Activated naive CD8-positive, alpha-beta T cell treated with anti-CD3 and anti-CD28 coated beads, Interleukin-2, amount 10 ng/mL, durations not matched to agents 7 days and 5 days (primary cell): ENCODE data around the gene TDP2. TPM values are rescaled to one million over a fixed set of nuclear protein-coding genes. Genes with fewer than 3 reads are reported as not detected.
"Not testable (repeated sequence)": the region's sequence is repeated elsewhere in the genome, so short reads cannot be mapped to it uniquely, and the experiment has no call there.

Experiments
- ATAC-seq: fragments of 150-1000 bp; cut with Tn5 transposase; one replicate; pipeline ENCODE4 v1.10.0; 2021; ENCODE audit warnings: low read depth, moderate library complexity
- POLR2A ChIA-PET: fragments of 350-600 bp; sonication (Branson Sonifier 250); formaldehyde crosslinking; loops from one replicate; lab custom pipeline; 2021; ENCODE audit warnings: antibody characterized with exemption; lab: Charles Lee
- DNase-seq: peaks from one replicate; pipeline ENCODE4 v3.0.0; 2021
- H3K27ac Mint-ChIP-seq: one replicate; pipeline ENCODE4 v1.8.0; 2022; ENCODE audit warnings: mild to moderate bottlenecking, mixed read lengths
- H3K27me3 Mint-ChIP-seq: one replicate; pipeline ENCODE4 v1.8.0; 2022; ENCODE audit warnings: mild to moderate bottlenecking, moderate library complexity, mixed read lengths
- H3K36me3 Mint-ChIP-seq: one replicate; pipeline ENCODE4 v1.8.0; 2021; ENCODE audit warnings: mild to moderate bottlenecking, mixed read lengths
- H3K4me1 Mint-ChIP-seq: one replicate; pipeline ENCODE4 v1.8.0; 2021; ENCODE audit warnings: mixed read lengths
- H3K4me3 Mint-ChIP-seq: one replicate; pipeline ENCODE4 v1.8.0; 2022; ENCODE audit warnings: mild to moderate bottlenecking, moderate library complexity, mixed read lengths
- H3K9me3 Mint-ChIP-seq: one replicate; pipeline ENCODE4 v1.8.0; 2021; ENCODE audit warnings: mixed read lengths
- total RNA-seq, 2 experiments: library from RNA; stranded (reverse); gene quantifications; one replicate each; pipeline ENCODE4 v1.2.3, GENCODE V29; 2021

Gene TDP2, protein sequence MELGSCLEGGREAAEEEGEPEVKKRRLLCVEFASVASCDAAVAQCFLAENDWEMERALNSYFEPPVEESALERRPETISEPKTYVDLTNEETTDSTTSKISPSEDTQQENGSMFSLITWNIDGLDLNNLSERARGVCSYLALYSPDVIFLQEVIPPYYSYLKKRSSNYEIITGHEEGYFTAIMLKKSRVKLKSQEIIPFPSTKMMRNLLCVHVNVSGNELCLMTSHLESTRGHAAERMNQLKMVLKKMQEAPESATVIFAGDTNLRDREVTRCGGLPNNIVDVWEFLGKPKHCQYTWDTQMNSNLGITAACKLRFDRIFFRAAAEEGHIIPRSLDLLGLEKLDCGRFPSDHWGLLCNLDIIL
- 10 to 100 TPM; 48.9 to 54.5 TPM for total RNA-seq

DNA sequence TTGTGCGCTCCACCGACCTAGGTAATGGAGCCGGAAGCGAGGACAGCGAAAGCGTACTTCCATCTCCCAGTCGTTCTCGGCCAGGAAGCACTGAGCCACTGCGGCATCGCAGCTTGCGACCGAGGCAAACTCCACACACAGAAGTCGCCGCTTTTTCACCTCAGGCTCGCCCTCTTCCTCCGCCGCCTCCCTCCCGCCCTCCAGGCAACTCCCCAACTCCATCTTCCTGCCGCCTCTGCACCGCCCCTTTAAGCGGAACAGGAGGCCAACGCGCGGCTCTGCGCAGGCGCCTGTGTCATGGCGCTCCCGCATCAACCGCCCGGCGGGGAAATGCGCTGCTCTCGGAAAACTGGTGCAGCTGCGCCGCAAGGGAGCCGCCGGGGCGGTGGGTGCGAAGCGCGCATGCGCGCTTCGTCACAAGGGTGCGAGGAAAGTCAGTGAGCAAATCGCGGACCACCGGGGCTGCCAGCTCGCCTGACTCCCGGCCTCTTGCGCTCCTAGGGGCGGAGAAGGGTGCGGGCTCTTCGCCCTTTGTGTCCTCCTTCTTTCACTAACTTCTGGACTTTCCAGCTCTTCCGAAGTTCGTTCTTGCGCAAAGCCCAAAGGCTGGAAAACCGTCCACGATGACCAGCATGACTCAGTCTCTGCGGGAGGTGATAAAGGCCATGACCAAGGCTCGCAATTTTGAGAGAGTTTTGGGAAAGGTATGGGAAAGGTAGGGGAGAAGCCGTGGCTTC is at the start of gene TDP2, which contains the start of gene ACOT13:
TDP2 (minus strand) TSS at position 259 of the 737 bp plus-strand sequence; CDS start at position 222, 37 bp downstream.
ACOT13 (plus strand) TSS at position 437 of the 737 bp plus-strand sequence; CDS start at position 624, 187 bp downstream.
- Mint-ChIP-seq H3K9me3 (peaks cover 9% of the 10 kb centered on the region), H3K4me3 (peak within 1 kb of the TSS; percentile 97), H3K27me3 (no peaks in the 10 kb centered on the region), H3K4me1 (peaks cover 38% of the 10 kb centered on the region), H3K36me3 (peaks cover 38% of the 10 kb centered on the region), H3K27ac (peak within 1 kb of the TSS; percentile 97)
- ATAC-seq (peak; percentile 96), DNase-seq (peak; percentile 96)
- POLR2A ChIA-PET = interaction anchor here (0.6 to 3.1 kb wide), 12 partner anchors 12 to 173 kb away, joined by 3 to 18 read pairs (median 4); partner anchors contain the start of genes ALDH5A1, C6orf62, GMNN and KIAA0319

DNA sequence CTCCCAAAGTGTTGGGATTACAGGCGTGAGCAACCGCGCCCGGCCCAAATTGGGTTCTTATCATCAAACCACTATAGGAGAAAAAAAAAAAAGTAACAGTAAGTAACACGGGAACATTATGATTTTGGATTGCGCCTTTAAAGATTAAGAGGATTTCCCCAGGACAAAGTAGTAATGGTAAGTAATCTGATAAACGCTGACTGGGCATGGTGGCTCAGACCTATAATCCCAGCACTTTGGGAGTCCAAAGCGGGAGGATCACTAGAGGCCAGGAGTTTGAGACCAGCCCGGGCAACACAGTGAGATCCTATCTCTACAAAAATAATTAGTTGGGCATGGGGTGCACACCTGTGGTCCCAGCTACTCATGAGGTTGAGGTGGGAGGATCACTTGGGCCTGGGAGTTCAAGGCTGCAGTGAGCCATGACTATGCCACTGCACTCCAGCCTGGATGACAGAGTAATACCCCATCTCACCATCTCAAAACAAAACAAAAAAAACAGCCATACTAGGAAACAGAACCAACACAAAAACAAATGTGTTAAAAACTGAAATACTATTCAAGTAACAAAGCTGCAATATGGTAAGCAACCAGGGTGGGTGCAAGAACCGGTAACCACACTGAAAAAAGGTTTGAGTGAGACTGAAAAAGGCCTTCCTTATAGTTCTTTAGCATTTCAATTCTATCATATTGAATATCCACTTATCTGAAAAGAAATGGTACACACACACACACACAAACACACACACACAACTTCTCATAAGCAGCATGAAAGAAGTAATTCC is 44.0 kb upstream of the TDP2 start:
- no peaks in the 10 kb centered on the region for H3K27me3 Mint-ChIP-seq
- no peaks in the 10 kb centered on the region for H3K9me3 Mint-ChIP-seq
- POLR2A ChIA-PET = no interaction called here
- ATAC-seq (no peak), DNase-seq (no peak)
- peak overlapping the region; percentile 64 for H3K27ac Mint-ChIP-seq
- peaks cover 52% of the 10 kb centered on the region for H3K36me3 Mint-ChIP-seq
- peak overlapping the region; percentile 57 for H3K4me3 Mint-ChIP-seq
- H3K4me1 Mint-ChIP-seq = peaks cover 40% of the 10 kb centered on the region

DNA sequence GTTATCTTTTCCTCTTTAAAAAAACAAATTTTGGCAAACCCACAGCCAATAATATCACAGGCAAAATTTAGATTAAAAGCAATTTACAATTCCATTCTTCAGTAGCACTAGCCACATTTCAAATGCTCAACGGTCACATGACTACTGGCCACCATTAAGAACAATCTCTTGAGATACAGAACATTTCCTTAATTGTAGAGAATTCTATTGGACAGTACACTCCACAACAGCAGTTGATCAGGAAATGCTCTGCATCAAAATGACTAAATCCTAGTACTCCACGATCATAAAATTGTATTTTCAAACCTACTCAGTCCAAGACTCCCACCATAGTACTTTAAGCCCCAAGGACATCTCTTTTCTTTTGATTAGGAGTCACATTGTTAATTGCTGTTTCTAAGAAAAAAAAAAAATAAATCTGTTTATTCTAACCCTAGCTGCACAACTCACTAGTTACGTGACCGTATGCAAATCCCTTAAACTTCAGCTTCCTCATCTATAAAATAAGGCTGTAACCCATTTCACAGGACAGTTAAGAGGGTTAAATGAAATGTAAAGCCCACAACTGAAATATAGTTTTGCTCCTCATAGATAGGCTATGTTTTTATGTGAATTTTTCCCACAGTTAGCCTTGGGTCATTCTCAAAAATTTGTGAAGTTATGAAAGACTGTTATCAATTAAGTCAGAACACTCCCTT is 42.5 kb upstream of the TDP2 start:
- H3K27me3 Mint-ChIP-seq = no peaks in the 10 kb centered on the region
- no peak overlapping the region for H3K4me3 Mint-ChIP-seq
- ATAC-seq (no peak), DNase-seq (no peak)
- no peak overlapping the region for H3K27ac Mint-ChIP-seq
- H3K9me3 Mint-ChIP-seq = no peaks in the 10 kb centered on the region
- H3K36me3 Mint-ChIP-seq = peaks cover 48% of the 10 kb centered on the region
- H3K4me1 Mint-ChIP-seq = peaks cover 34% of the 10 kb centered on the region
- POLR2A ChIA-PET = interaction anchor here (1.0 kb wide), 1 partner anchor 10 kb away, joined by 4 read pairs; the partner anchor contains the start of gene C6orf62

DNA sequence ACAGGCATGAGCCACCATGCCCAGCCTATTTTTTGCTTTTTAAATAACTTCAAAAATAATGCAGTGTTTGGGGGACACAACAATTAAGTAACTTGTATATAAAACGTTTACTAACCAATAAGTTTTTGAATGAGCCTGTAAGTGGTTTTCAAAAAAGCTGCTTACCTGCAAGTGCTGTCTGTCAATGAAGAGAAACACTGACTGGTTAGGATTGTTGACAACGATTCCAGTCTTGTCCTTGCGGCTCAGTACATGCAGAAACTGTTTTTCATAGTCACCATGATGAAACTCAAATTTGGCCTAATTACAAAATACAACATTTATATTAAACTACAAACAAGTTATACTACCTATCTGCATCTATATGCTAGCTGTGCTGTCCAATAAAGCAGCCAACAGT is 41.9 kb upstream of the TDP2 start:
- Mint-ChIP-seq H3K9me3 (no peaks in the 10 kb centered on the region), H3K27me3 (no peaks in the 10 kb centered on the region), H3K36me3 (peaks cover 48% of the 10 kb centered on the region), H3K27ac (no peak overlapping the region), H3K4me3 (no peak overlapping the region), H3K4me1 (peaks cover 30% of the 10 kb centered on the region)
- DNase-seq = no peak
- POLR2A ChIA-PET = interaction anchor here (0.7 to 1.0 kb wide), 3 partner anchors 9 to 59 kb away, joined by 3 to 6 read pairs (median 4); partner anchors contain the start of gene C6orf62
- no peak for ATAC-seq

DNA sequence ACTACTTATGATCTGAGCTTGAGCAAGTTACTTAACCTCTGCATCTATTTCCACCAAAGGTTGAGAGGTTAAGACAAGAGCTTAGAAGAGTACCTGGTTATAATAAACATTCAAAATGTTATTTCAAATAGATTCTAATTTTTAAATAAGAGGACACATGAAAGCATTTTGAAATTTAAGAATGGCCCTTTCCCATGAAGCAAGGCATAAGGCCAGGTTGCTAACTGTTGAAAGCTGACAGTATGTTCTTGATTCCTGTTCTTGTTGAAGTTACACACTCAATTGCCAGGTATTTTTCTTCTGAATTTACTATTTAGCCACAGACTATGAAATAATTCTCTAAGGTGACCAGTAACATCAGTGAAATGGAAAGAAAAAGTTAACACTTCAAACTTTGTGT is 37.8 kb upstream of the TDP2 start:
- peaks cover 15% of the 10 kb centered on the region for H3K4me1 Mint-ChIP-seq
- H3K27me3 Mint-ChIP-seq = no peaks in the 10 kb centered on the region
- DNase-seq (no peak), ATAC-seq (no peak)
- POLR2A ChIA-PET = interaction anchor here (1.1 to 1.3 kb wide), 2 partner anchors 15 to 17 kb away, joined by 4 to 5 read pairs; partner anchors contain the start of gene C6orf62
- no peaks in the 10 kb centered on the region for H3K9me3 Mint-ChIP-seq
- H3K36me3 Mint-ChIP-seq = peaks cover 38% of the 10 kb centered on the region
- H3K27ac Mint-ChIP-seq = no peak overlapping the region
- H3K4me3 Mint-ChIP-seq = no peak overlapping the region

DNA sequence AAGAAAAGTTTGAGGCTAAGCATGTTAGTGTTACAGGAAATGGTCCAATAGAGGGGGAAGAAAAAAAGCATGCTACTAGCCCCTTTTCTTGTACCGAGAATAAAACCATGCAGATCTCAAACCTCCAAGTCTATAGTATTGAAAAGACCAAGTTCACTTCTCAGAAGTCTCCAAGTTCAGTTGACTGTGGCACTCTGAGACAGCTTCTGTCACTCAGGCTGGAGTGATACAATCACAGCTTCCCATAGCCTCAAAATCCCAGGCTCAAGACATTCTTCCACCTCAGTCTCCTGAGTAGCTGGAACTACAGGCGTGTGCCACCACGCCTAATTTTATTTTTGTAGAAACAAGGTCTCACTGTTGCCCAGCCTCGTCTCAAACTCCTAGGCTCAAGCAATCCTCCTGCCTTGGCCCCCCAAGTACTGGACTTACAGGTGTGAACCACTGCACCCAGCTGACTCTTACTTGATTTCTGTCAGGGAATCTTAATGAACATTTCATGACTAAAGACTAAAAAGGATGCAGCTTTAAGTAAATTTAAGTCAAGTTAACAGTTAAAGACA is 36.1 kb upstream of the TDP2 start:
- Mint-ChIP-seq H3K27me3 (no peaks in the 10 kb centered on the region), H3K4me3 (no peak overlapping the region), H3K4me1 (peaks cover 10% of the 10 kb centered on the region), H3K36me3 (peaks cover 37% of the 10 kb centered on the region), H3K9me3 (no peaks in the 10 kb centered on the region), H3K27ac (peak overlapping the region; percentile 10)
- DNase-seq (no peak), ATAC-seq (no peak)
- POLR2A ChIA-PET = interaction anchor here (0.6 to 1.4 kb wide), 2 partner anchors 10 to 1132 kb away, joined by 3 to 5 read pairs; no protein-coding TSS in a partner anchor

DNA sequence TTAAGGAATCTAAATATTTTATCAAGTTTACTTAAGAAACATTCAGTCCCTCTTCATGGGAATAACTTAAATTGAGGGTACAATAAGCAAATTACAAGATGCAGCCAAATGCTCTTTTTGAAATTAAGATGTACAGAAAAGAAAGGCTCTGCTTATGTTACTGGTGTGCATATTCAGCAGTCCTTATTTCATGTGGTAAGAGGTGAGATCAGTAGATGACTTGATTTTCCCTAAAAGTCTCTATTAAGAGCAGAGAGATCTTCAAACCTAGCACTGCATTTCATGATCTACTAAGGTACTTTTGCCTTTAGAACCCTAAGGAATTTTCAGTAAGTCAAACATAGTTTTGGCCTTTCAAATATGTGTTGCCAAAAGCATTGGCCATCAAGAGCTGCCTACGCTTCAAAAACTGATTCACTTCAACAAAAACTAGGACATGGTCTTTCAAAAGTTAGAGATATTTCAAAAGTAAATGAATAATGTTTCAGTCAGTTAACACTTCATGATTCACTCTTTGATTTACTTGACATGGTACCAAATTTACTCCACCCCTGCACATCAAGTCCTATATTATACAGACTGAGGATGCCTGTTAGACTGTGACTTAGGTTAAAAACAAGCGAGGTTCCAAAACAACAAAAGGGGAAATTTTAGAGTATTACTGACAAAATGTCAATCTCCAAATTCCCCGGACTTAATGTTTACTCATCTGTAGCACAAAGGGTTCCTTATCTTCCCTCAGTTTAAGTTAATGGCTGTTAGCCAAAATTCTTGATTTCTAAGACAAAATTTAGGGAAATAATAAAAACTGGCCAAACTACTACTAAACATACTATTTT is 33.0 kb upstream of the TDP2 start:
- POLR2A ChIA-PET = no interaction called here
- H3K27ac Mint-ChIP-seq = no peak overlapping the region
- H3K9me3 Mint-ChIP-seq = no peaks in the 10 kb centered on the region
- no peaks in the 10 kb centered on the region for H3K27me3 Mint-ChIP-seq
- no peak for ATAC-seq
- DNase-seq = no peak
- no peak overlapping the region for H3K4me3 Mint-ChIP-seq
- peaks cover 18% of the 10 kb centered on the region for H3K36me3 Mint-ChIP-seq
- peaks cover 4% of the 10 kb centered on the region for H3K4me1 Mint-ChIP-seq

DNA sequence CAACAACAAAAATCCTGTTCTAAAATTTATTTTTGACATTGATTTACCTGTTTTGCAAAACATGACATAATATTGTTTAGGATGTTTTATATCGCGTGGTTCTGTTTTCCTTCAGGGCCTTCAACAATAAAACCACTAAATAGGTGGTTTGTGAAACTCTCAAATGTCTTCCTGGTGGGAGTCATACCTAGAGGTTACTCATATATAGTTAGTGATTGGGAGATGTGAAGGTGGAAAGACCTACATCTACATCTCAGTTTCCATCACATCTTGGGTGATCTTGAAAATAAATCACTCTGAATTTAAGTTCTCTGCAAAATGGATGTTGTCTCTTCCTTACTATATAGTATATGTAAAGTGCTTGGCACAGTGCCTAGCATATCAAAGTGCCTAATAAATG is 29.4 kb upstream of the TDP2 start:
- no peaks in the 10 kb centered on the region for H3K9me3 Mint-ChIP-seq
- POLR2A ChIA-PET = no interaction called here
- no peak for ATAC-seq
- H3K4me3 Mint-ChIP-seq = no peak overlapping the region
- peaks cover 9% of the 10 kb centered on the region for H3K36me3 Mint-ChIP-seq
- H3K4me1 Mint-ChIP-seq = peaks cover 10% of the 10 kb centered on the region
- no peak overlapping the region for H3K27ac Mint-ChIP-seq
- H3K27me3 Mint-ChIP-seq = no peaks in the 10 kb centered on the region
- no peak for DNase-seq

DNA sequence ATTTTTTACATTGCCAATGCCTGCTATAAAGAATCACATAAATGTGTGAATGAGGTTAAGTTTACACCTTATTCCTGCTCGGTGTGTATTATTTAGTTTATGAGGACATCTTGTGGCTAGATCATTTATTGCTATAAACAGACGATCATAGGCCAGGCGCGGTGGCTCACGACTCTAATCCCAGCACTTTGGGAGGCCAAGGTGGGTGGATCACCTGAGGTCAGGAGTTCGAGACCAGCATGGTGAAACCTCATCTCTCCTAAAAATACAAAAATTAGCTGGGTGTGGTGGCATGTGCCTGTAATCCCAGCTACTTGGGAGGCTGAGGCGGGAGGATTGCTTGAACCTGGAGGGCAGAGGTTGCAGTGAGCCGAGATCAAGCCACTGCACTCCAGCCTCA is 28.9 kb upstream of the TDP2 start:
- H3K27me3 Mint-ChIP-seq, H3K36me3 Mint-ChIP-seq, H3K4me3 Mint-ChIP-seq, H3K27ac Mint-ChIP-seq, POLR2A ChIA-PET, H3K9me3 Mint-ChIP-seq, H3K4me1 Mint-ChIP-seq: not testable (repeated sequence)
- DNase-seq = peak; percentile 36
- ATAC-seq = peak; percentile 58

DNA sequence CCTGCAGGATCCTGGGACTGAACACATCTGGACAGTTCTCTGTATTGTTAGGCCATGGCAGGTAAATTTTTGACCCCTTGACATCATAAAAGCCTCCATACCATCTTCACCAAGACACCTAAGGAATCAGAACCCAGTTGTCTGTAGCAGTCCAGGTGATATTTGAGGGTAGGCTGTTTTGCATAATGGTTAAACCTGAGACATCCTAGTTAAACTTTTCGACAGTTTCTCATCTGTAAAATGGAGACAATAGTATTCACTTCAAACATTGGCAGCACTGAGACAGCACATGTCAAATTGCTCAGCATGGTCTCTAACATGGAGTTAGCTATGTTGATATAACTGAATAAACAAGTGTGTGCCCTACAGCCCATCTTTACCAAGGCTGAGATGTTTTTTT is 27.5 kb upstream of the TDP2 start:
- DNase-seq (no peak), ATAC-seq (no peak)
- Mint-ChIP-seq H3K27ac (no peak overlapping the region), H3K4me3 (no peak overlapping the region), H3K27me3 (no peaks in the 10 kb centered on the region), H3K36me3 (peaks cover 3% of the 10 kb centered on the region), H3K9me3 (no peaks in the 10 kb centered on the region), H3K4me1 (peaks cover 10% of the 10 kb centered on the region)
- POLR2A ChIA-PET = no interaction called here

DNA sequence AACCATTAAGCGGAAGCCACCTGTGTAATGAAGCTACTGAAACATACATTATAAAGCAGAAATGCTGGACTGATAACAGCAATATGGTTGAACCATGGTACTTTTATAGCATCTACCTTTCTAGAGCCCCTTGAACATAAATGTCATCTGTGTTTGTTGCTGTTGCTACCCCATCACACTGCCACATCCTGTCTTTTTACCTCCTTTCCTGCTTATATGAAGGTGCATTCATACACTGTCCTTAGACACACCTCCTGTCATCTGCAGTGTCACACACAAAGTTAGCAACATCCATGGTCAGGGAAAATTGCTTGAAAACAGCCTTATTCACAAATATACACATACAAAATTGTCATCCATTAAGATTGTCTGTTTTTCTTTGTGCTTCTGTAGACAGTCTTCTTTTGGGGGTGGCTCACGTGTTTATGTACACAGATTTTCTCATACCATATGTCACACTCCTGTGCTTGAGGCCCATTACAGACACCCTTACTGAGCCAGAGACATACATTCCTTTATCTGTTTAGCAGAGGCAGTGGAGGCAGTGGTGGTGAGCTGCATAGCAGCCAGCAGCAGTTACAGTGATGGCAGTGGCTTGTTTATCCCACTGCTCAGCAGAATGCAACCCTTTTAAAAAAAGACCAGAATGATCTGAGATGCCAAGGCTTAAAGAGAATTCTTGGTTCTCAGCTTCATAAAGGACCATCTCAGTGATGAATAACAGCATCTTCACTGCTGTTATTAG is 26.3 kb upstream of the TDP2 start:
- no peaks in the 10 kb centered on the region for H3K9me3 Mint-ChIP-seq
- H3K27ac Mint-ChIP-seq = peak overlapping the region; percentile 13
- no peak for DNase-seq
- no peaks in the 10 kb centered on the region for H3K36me3 Mint-ChIP-seq
- no peaks in the 10 kb centered on the region for H3K27me3 Mint-ChIP-seq
- POLR2A ChIA-PET = no interaction called here
- ATAC-seq = peak; percentile 81
- no peak overlapping the region for H3K4me3 Mint-ChIP-seq
- H3K4me1 Mint-ChIP-seq = peaks cover 10% of the 10 kb centered on the region
